Aorta (tissue), 5 donors: Measurements from ENCODE around the gene PAK1. TPM values are rescaled to one million over a fixed set of nuclear protein-coding genes. Genes with fewer than 3 reads are reported as not detected.

ENCODE experiments used
- ATAC-seq: fragments of 200-7000 bp; cut with Tn5 transposase; one replicate; pipeline ENCODE4 v1.9.1; 2022; ENCODE audit warnings: moderate library complexity; ENCODE audit not compliant: low FRiP score
- DNase-seq, 2 donors: peaks; one replicate each; pipeline ENCODE4 v3.0.0-alpha.2; 2020
- H3K27ac ChIP-seq, 2 donors: one replicate each; pipeline ENCODE4 v1.5.1; 2013; ENCODE audit warnings: low read length in 2 of 2, mild to moderate bottlenecking in 2 of 2, moderate library complexity in 2 of 2, control low read depth in 1 of 2, inconsistent platforms in 1 of 2, low read depth in 1 of 2
- H3K27me3 ChIP-seq, 2 donors: one replicate each; pipeline ENCODE4 v1.6.1; 2013; ENCODE audit warnings: control low read depth in 1 of 2, low read length in 1 of 2, mild to moderate bottlenecking in 1 of 2, moderate library complexity in 1 of 2; ENCODE audit not compliant: insufficient read depth in 2 of 2, control insufficient read depth in 1 of 2
- H3K36me3 ChIP-seq, 2 donors: one replicate each; pipeline ENCODE4 v1.6.1; 2013; ENCODE audit warnings: control low read depth in 1 of 2, low read length in 1 of 2, mild to moderate bottlenecking in 1 of 2; ENCODE audit not compliant: insufficient read depth in 2 of 2, control insufficient read depth in 1 of 2
- H3K4me1 ChIP-seq, 2 donors: one replicate each; pipeline ENCODE4 v1.6.1; 2013; ENCODE audit warnings: low read length in 2 of 2, control low read depth in 1 of 2, mild to moderate bottlenecking in 1 of 2, moderate library complexity in 1 of 2; ENCODE audit not compliant: insufficient read depth in 2 of 2, control insufficient read depth in 1 of 2
- H3K4me3 ChIP-seq, 2 donors: one replicate each; pipeline ENCODE4 v1.5.1; 2013; ENCODE audit warnings: low read length in 2 of 2, control low read depth in 1 of 2, mild to moderate bottlenecking in 1 of 2
- H3K9me3 ChIP-seq: one replicate; pipeline ENCODE4 v1.6.1; 2013; ENCODE audit warnings: mild to moderate bottlenecking, low read length; ENCODE audit not compliant: control insufficient read depth
- WGBS, 2 donors: extraction: QIAGEN DNeasy Blood & Tissue Kit; methylation state at CpG; one replicate each; pipeline ENCODE4 v1.1.7; 2013; 5-methylcytosine and 5-hydroxymethylcytosine counted together
- intact Hi-C, 2 donors: fragments of 100-400 bp; cut with DNase I; formaldehyde crosslinking; loops; one replicate each; pipeline versions ENCODE4 v1.14.2 to v1.15.0; 2022
- polyA plus RNA-seq, 2 donors: library from polyadenylated mRNA; stranded (reverse); fragments of 200-250 nt; gene quantifications; one replicate each; pipeline ENCODE4 v1.2.3, GENCODE V29; 2013
- total RNA-seq, 2 donors: library from RNA; stranded (reverse); fragmentation: NEBNext Ultra II Directional; extraction: Animal tissue kit (Norgen Biotek cat#: 25700); gene quantifications; one replicate each; pipeline ENCODE4 v1.2.1, GENCODE V29; 2021
- donor health status: healthy with polysubstance abuse.
- donor health status: Bipolar disorder and iron deficiency.
- donor health status: DM: no; HTN: no; CAD: no.
- donor health status: DM: no; HTN: no; CAD: no.
- donor health status: DM: yes; HTN: yes; CAD: no.

The PAK1 gene
- total and polyA plus RNA-seq, 4 donors = 9.4 to 42.6 (median 19.4) TPM

DNA sequence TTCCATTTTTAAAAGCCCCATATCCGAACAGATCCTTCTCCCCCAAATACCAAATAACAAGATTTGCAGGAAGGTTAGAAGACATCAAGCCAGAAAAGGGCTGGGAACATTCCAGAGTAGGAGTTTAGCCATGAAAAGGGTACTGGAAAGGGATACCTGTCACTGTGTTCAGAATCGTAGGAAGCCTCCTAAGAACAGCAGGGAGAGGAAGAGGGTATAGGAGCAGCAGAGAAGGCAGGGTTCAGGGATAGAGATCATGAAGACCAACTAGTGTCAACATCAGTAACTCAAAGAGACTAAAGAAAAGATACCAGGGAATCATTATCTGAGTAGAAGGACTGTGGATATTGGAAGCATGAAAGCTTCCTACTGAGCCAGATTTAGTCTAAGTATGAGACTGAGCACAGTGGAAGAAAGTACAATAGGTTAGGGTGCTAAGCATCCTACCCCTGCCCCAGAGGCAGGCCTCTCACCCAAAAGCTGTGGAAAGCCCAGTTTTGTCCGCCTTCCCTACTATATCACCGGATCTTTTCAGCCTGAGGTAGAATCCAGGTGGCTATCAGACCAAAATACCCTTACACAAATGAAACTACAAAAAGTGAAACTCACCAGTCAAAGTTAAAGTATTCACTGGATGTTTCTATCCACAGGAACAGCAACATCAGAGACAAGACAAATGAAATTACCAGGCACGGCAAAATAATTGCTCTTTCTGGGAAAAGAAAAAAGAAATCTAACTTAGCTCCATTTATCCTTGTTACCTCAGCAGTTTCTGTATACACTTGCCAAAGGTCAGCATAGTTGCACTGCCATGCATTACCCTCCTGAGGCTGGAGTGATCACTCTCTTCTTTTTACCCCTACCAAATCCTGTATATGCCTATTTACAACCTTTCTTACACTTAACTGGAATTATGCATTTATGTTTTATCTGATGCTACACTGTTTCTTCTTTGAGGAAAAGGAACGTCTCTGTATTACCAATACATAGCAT, 189.1 kb downstream of the PAK1 start:
- no peak overlapping the region for H3K27ac ChIP-seq
- ATAC-seq (no peak), DNase-seq (no peak)
- no peaks in the 10 kb centered on the region for H3K9me3 ChIP-seq
- 71 to 72% methylated on average over 6 of the region's 6 CpGs for WGBS, 2 donors
- peaks cover 0 to 2% of the 10 kb centered on the region in 2 donors for H3K4me1 ChIP-seq
- no peaks in the 10 kb centered on the region for H3K27me3 ChIP-seq
- H3K36me3 ChIP-seq = no peaks in the 10 kb centered on the region
- no peak overlapping the region for H3K4me3 ChIP-seq
- intact Hi-C loops = no loop called here

DNA sequence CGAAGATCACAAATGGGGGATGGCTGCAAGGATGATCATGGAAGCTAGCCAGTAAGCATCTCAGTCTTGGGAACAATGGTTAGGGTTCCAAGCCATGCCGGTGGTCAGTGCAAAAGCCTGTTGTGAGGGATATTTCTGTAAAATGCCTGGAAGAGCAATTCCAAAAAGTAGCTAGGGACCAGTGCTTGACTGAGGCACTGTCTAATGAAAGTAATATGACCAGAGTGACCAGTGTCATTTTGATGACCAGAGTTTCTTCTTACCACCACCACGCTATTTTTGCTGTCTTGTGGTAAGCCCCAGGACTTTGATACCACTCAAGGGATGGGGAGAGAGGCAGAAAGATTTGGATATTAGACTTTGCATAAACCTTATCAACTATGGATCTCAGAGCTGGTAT, 190.8 kb downstream of the PAK1 start:
- Histone ChIP-seq H3K4me1 (peaks cover 0 to 2% of the 10 kb centered on the region in 2 donors), H3K36me3 (no peaks in the 10 kb centered on the region), H3K27ac (no peak overlapping the region), H3K27me3 (no peaks in the 10 kb centered on the region), H3K9me3 (no peaks in the 10 kb centered on the region), H3K4me3 (no peak overlapping the region)
- no peak for ATAC-seq
- intact Hi-C loops = no loop called here
- 59 to 78% methylated on average over 3 of the region's 3 CpGs for WGBS, 2 donors
- DNase-seq = no peak

DNA sequence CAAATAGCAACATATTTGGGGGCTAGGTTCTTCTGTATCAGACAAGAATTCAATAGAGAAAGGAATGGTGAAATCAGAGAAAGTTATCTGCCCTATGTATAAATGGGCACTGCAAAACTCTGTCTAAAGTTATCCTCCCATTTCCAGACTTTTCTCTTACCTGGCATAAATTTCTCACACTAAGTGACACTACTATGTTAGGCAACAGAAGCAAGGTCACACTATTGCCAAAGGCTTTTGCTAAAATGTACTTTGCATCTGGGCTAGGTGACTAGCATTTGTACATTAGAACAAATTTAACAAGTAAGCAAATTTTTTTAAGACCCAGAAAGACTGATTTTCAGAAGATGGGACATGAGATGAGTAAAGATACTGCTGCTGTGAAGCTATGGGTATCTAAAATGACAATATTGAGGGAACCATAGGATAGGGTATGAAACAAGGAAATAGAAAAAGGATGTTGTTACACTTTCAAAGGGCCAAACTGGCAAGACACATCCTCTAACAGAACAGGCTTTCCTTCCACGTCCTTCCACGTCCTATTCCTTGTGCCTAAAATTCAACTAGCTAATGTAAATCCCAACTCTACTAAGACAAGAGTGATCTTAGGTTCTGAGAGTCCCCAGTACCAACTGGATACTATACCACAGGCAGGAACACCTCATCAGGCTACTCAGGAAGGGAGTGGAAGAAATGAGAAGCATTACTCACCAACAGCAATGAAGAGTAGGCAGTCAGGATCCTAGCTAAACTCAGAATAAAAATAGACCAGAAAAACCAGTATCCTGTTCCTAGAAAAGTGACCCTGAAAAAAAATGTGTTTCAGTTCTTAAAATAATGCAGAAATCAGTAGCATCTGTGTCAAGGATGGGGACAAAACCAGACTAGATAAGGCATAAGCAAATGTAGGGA, 195.0 kb downstream of the PAK1 start:
- Histone ChIP-seq H3K27me3 (no peaks in the 10 kb centered on the region), H3K4me1 (peaks cover 0 to 2% of the 10 kb centered on the region in 2 donors), H3K4me3 (no peak overlapping the region), H3K27ac (no peak overlapping the region), H3K36me3 (no peaks in the 10 kb centered on the region), H3K9me3 (no peaks in the 10 kb centered on the region)
- DNase-seq (no peak), ATAC-seq (no peak)
- 75 to 88% methylated on average over 2 of the region's 2 CpGs for WGBS, 2 donors
- intact Hi-C loops = no loop called here

- Histone ChIP-seq H3K27ac (no peak overlapping the region), H3K4me3 (no peak overlapping the region), H3K27me3 (peaks cover 0 to 2% of the 10 kb centered on the region in 2 donors), H3K9me3 (no peaks in the 10 kb centered on the region), H3K36me3 (no peaks in the 10 kb centered on the region), H3K4me1 (no peaks in the 10 kb centered on the region)
- ATAC-seq (no peak), DNase-seq (no peak)
- intact Hi-C loops = no loop called here
- 62 to 66% methylated on average over 2 of the region's 2 CpGs for WGBS, 2 donors
These were observed 197.6 kb downstream of the PAK1 start for GRCh38 chr11:77276271-77276670.

Other genes starting within 250 kb of the PAK1 start
- not detected for gene GDPD4, start 172.4 kb downstream of the PAK1 start, total RNA-seq
- gene GDPD4, start 172.4 kb downstream of the PAK1 start, polyA plus RNA-seq = not detected
- gene AQP11, start 115.9 kb upstream of the PAK1 start, total RNA-seq = not detected
- gene AQP11, start 115.9 kb upstream of the PAK1 start, polyA plus RNA-seq = 1 to 10 TPM in 1 of 2 donors, under 1 TPM in 1; 0.49 to 1.4 TPM
- 10 to 100 TPM; 67.9 to 73.1 TPM for gene CLNS1A, start 163.7 kb upstream of the PAK1 start, total RNA-seq
- gene CLNS1A, start 163.7 kb upstream of the PAK1 start, polyA plus RNA-seq = 10 to 100 TPM; 58.2 to 96.4 TPM